HEK293T (cell line): Measurements from ENCODE around the gene DTNB.

ENCODE experiments used
- FOXK2 ChIP-seq: fragments of 450-650 bp; IDR thresholded peaks from 2 replicates; pipeline ENCODE4 v1.6.1; 2016; ENCODE audit warnings: mild to moderate bottlenecking
- FOXM1 ChIP-seq: fragments of 450-650 bp; IDR thresholded peaks from 2 replicates; pipeline ENCODE4 v1.6.1; 2017; ENCODE audit warnings: mild to moderate bottlenecking, borderline replicate concordance
- HDGF ChIP-seq: fragments of 450-650 bp; IDR thresholded peaks from 2 replicates; pipeline ENCODE4 v1.6.1; 2017; ENCODE audit warnings: antibody characterized with exemption, borderline replicate concordance
- L3MBTL2 ChIP-seq: fragments of 450-650 bp; conservative IDR thresholded peaks from 2 replicates; pipeline ENCODE4 v1.6.1; 2016; ENCODE audit warnings: mild to moderate bottlenecking
- NFRKB ChIP-seq: fragments of 450-650 bp; IDR thresholded peaks from 2 replicates; pipeline ENCODE4 v1.6.1; 2016; ENCODE audit warnings: mild to moderate bottlenecking, moderate library complexity
- SUZ12 ChIP-seq: fragments of 450-650 bp; IDR thresholded peaks from 2 replicates; pipeline ENCODE4 v1.6.1; 2016; ENCODE audit warnings: mild to moderate bottlenecking
- TARDBP ChIP-seq: fragments of 450-650 bp; IDR thresholded peaks from 2 replicates; pipeline ENCODE4 v1.6.1; 2016

DNA sequence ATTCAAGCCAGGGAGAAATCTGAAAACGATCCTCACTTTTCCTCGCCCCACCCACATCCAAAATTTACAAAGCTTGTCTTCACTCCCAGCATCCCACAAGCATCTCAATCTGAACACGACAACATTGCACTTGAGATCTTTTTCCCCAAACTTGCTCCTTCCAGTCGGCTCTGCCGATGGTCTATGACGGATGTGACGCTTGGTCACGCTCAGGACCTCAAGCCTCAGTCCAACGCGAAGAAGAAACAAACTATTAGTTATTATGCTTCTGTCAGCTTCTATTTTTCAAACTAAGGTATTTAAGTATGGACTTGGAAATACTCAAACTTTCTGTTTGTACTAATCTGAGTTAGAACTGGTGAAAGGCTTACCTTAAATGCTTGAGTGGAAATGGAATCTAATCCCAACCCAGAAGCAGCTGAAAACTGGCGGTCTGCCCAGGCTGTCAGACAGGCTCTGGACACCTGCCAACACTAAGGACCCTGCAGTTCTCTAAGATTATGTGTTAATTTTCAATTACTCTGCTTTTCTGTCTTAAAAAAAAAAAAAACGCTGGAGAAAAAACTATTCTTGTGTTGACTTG, 199.5 kb downstream of the DTNB start:
- TF ChIP-seq FOXK2: no peak
- no peak for TF ChIP-seq FOXM1
- no peak for TF ChIP-seq NFRKB
- TF ChIP-seq TARDBP: no peak
- TF ChIP-seq SUZ12: no peak
- no peak for TF ChIP-seq L3MBTL2
- TF ChIP-seq HDGF: no peak
